Body of pancreas (tissue), 4 donors: ENCODE measurements around the gene ZNF644. TPM values are rescaled to one million over a fixed set of nuclear protein-coding genes. Genes with fewer than 3 reads are reported as not detected.

Source experiments
- ATAC-seq: fragments of 150-250 bp; one replicate; pipeline ENCODE4 v1.9.1; 2016
- DNase-seq, 4 donors: peaks; one replicate each; pipeline ENCODE4 v3.0.0-alpha.2; 2019
- H3K27ac ChIP-seq, 4 donors: fragments of 200-600 bp; sonication (generic); 1 replicate in 3 of 4; 2 replicates in 1 of 4; pipeline versions ENCODE4 v1.5.1 to v1.6.1; 2016 to 2019; ENCODE audit warnings: mild to moderate bottlenecking in 1 of 4, mixed read lengths in 1 of 4, moderate library complexity in 1 of 4
- H3K27me3 ChIP-seq, 2 donors: fragments of 200-600 bp; sonication (generic); one replicate each; pipeline ENCODE4 v1.6.0; 2016; ENCODE audit warnings: mild to moderate bottlenecking in 1 of 2
- H3K36me3 ChIP-seq, 2 donors: fragments of 200-600 bp; sonication (generic); replicated peaks in 1 of 2; 2 replicates each; pipeline ENCODE4 v1.5.1; 2016; ENCODE audit warnings: low read depth in 2 of 2; ENCODE audit not compliant: insufficient read depth in 1 of 2
- H3K4me1 ChIP-seq: fragments of 200-600 bp; sonication (generic); one replicate; pipeline ENCODE4 v1.6.0; 2016
- H3K4me3 ChIP-seq, 2 donors: fragments of 200-600 bp; sonication (generic); 1 replicate in 1 of 2; 2 replicates in 1 of 2; pipeline ENCODE4 v1.5.1; 2016 to 2019
- H3K9me3 ChIP-seq, 3 donors: fragments of 200-600 bp; sonication (generic); 1 replicate in 2 of 3; 2 replicates in 1 of 3; pipeline ENCODE4 v1.5.1; 2016
- CTCF ChIP-seq, 7 experiments: fragments of 450-650 bp in 4 of 7; fragments of 200-600 bp in 3 of 7; sonication (generic) in 3 of 7; IDR thresholded peaks; one replicate each; pipeline ENCODE4 v1.5.1; 2016 to 2019; ENCODE audit warnings: antibody characterized with exemption in 7 of 7
- POLR2A ChIP-seq, 3 donors: fragments of 450-650 bp; IDR thresholded peaks; one replicate each; pipeline ENCODE4 v1.6.1; 2016; ENCODE audit warnings: antibody characterized with exemption in 3 of 3, mild to moderate bottlenecking in 2 of 3
- WGBS, 2 donors: methylation state at CpG; one replicate each; pipeline ENCODE4 v1.1.5; 2017; 5-methylcytosine and 5-hydroxymethylcytosine counted together
- intact Hi-C: fragments of 100-400 bp; cut with DNase I; formaldehyde crosslinking; loops from one replicate; pipeline ENCODE4 v1.15.1; 2023
- total RNA-seq, 2 donors: library from RNA; depleted of rRNA; stranded (reverse); fragments of >200 nt; gene quantifications; one replicate each; pipeline ENCODE4 v1.1.0, GENCODE V29; 2016

ZNF644 gene
- total RNA-seq, 2 donors from 2014 or later = 41.0 to 47.1 TPM

- TF ChIP-seq CTCF (IDR thresholded peaks at IDR 0.05) = no peak
- no peak for TF ChIP-seq POLR2A (IDR thresholded peaks at IDR 0.05)
- no peaks in the 10 kb centered on the region for H3K27me3 ChIP-seq
- ATAC-seq = no peak
- 83 to 90% methylated on average over 5 of the region's 5 CpGs for WGBS, 2 donors
- no peaks in the 10 kb centered on the region for H3K36me3 ChIP-seq
- no peaks in the 10 kb centered on the region for H3K4me1 ChIP-seq
- H3K9me3 ChIP-seq = no peaks in the 10 kb centered on the region
- H3K27ac ChIP-seq = no peak overlapping the region
- no peak for DNase-seq
- intact Hi-C loops = no loop called here
- H3K4me3 ChIP-seq = no peak overlapping the region
Measured at GRCh38 chr1:90959352-90960206, 62.3 kb downstream of the ZNF644 start.

GRCh38 chr1:90957497-90957896 lies 64.3 kb downstream of the ZNF644 start:
- H3K4me3 ChIP-seq = no peak overlapping the region
- no peak for DNase-seq
- no peaks in the 10 kb centered on the region for H3K9me3 ChIP-seq
- no peak overlapping the region for H3K27ac ChIP-seq
- no peak for ATAC-seq
- no peaks in the 10 kb centered on the region for H3K27me3 ChIP-seq
- H3K36me3 ChIP-seq = no peaks in the 10 kb centered on the region
- no peaks in the 10 kb centered on the region for H3K4me1 ChIP-seq
- TF ChIP-seq CTCF (IDR thresholded peaks at IDR 0.05) (no peak), POLR2A (IDR thresholded peaks at IDR 0.05) (no peak)
- intact Hi-C loops = no loop called here

GRCh38 chr1:90955769-90956168 lies 66.1 kb downstream of the ZNF644 start:
- 96% methylated on average over 1 of the region's 1 CpG for WGBS, 2 donors
- peaks cover 5% of the 10 kb centered on the region for H3K4me1 ChIP-seq

GRCh38 chr1:90952906-90953305 lies 68.9 kb downstream of the ZNF644 start:
- DNase-seq (no peak), ATAC-seq (no peak)
- Histone ChIP-seq H3K27me3 (no peaks in the 10 kb centered on the region), H3K9me3 (no peaks in the 10 kb centered on the region), H3K4me3 (no peak overlapping the region), H3K36me3 (no peaks in the 10 kb centered on the region), H3K27ac (no peak overlapping the region), H3K4me1 (peaks cover 5% of the 10 kb centered on the region)
- intact Hi-C loops = no loop called here
- 65 to 67% methylated on average over 3 of the region's 3 CpGs for WGBS, 2 donors
- TF ChIP-seq CTCF (IDR thresholded peaks at IDR 0.05) (no peak), POLR2A (IDR thresholded peaks at IDR 0.05) (no peak)

More at GRCh38 chr1:90955769-90956168, 66.1 kb downstream of the ZNF644 start:
- no peaks in the 10 kb centered on the region for H3K36me3 ChIP-seq
- no peak overlapping the region for H3K27ac ChIP-seq
- H3K4me3 ChIP-seq = no peak overlapping the region
- no peaks in the 10 kb centered on the region for H3K27me3 ChIP-seq
- ATAC-seq = no peak
- TF ChIP-seq POLR2A (IDR thresholded peaks at IDR 0.05) (no peak), CTCF (IDR thresholded peaks at IDR 0.05) (no peak)
- intact Hi-C loops = no loop called here
- DNase-seq = no peak
- no peaks in the 10 kb centered on the region for H3K9me3 ChIP-seq

- WGBS, 2 donors = 60 to 84% methylated on average over 2 of the region's 2 CpGs
- H3K27me3 ChIP-seq = no peaks in the 10 kb centered on the region
- H3K4me1 ChIP-seq = peaks cover 15% of the 10 kb centered on the region
- H3K4me3 ChIP-seq = no peak overlapping the region
- intact Hi-C loops = no loop called here
- DNase-seq (no peak), ATAC-seq (no peak)
- H3K27ac ChIP-seq = no peak overlapping the region
- TF ChIP-seq POLR2A (IDR thresholded peaks at IDR 0.05) (no peak), CTCF (IDR thresholded peaks at IDR 0.05) (no peak)
- H3K9me3 ChIP-seq = no peaks in the 10 kb centered on the region
- H3K36me3 ChIP-seq = no peaks in the 10 kb centered on the region
Measured at GRCh38 chr1:90951009-90951408, 70.8 kb downstream of the ZNF644 start.
